Neural cell (in vitro differentiated cells): ENCODE measurements around the gene CCDC191. TPM values are rescaled to one million over a fixed set of nuclear protein-coding genes. Genes with fewer than 3 reads are reported as not detected.

ENCODE experiments used
- H2AFZ ChIP-seq: fragments of 200-600, 300-800 bp; sonication (generic), shearing (Covaris generic); 2 replicates; pipeline ENCODE4 v1.6.0; 2014; ENCODE audit warnings: low read depth, mild to moderate bottlenecking, antibody characterized with exemption, low read length, moderate library complexity
- H3F3A ChIP-seq: fragments of 200-600 bp; shearing (Covaris generic); 2 replicates; pipeline ENCODE4 v1.6.1; 2016; ENCODE audit warnings: mild to moderate bottlenecking, moderate library complexity, mixed read lengths, antibody characterized with exemption, low read length; ENCODE audit not compliant: insufficient read depth, poor library complexity, severe bottlenecking
- H3K27ac ChIP-seq: fragments of 200-600, 300-800 bp; sonication (generic), shearing (Covaris generic); 2 replicates; pipeline ENCODE4 v1.5.1; 2014; ENCODE audit warnings: mild to moderate bottlenecking, low read length, moderate library complexity
- H3K27me3 ChIP-seq: fragments of 300-800, 200-600 bp; sonication (generic), shearing (Covaris generic); 2 replicates; pipeline ENCODE4 v1.6.0; 2014; ENCODE audit warnings: mild to moderate bottlenecking, low read depth, low read length, moderate library complexity; ENCODE audit not compliant: insufficient read depth
- H3K36me3 ChIP-seq: fragments of 300-800, 200-600 bp; sonication (generic), shearing (Covaris generic); 2 replicates; pipeline ENCODE4 v1.5.1; 2014; ENCODE audit warnings: mild to moderate bottlenecking, antibody characterized with exemption, low read length, moderate library complexity; ENCODE audit not compliant: insufficient read depth
- H3K4me2 ChIP-seq: fragments of 300-800, 200-600 bp; sonication (generic), shearing (Covaris generic); 2 replicates; pipeline ENCODE4 v1.6.0; 2014; ENCODE audit warnings: mild to moderate bottlenecking, low read length
- H3K4me3 ChIP-seq: fragments of 300-800, 200-600 bp; sonication (generic), shearing (Covaris generic); 2 replicates; pipeline ENCODE4 v1.5.1; 2014; ENCODE audit warnings: mild to moderate bottlenecking, low read length, moderate library complexity
- H3K79me2 ChIP-seq: fragments of 200-600 bp; shearing (Covaris generic); replicated peaks from 2 replicates; pipeline ENCODE4 v1.6.0; 2014; ENCODE audit warnings: mild to moderate bottlenecking, low read length, moderate library complexity; ENCODE audit not compliant: insufficient read depth
- H3K9ac ChIP-seq: fragments of 300-800, 200-600 bp; sonication (generic), shearing (Covaris generic); 2 replicates; pipeline ENCODE4 v1.6.1; 2016; ENCODE audit warnings: mild to moderate bottlenecking, low read length, mixed read lengths
- H3K9me2 ChIP-seq: fragments of 200-600 bp; shearing (Covaris generic); 2 replicates; pipeline ENCODE4 v1.6.1; 2016; ENCODE audit warnings: mild to moderate bottlenecking, low read length, mixed read lengths; ENCODE audit not compliant: insufficient read depth
- H3K9me3 ChIP-seq: fragments of 200-600, 300-800 bp; sonication (generic), shearing (Covaris generic); 2 replicates; pipeline ENCODE4 v1.6.1; 2016; ENCODE audit warnings: mild to moderate bottlenecking, mixed run types, low read length, moderate library complexity, mixed read lengths
- H4K20me1 ChIP-seq: fragments of 200-600 bp; shearing (Covaris generic); 2 replicates; pipeline ENCODE4 v1.6.1; 2016; ENCODE audit warnings: mild to moderate bottlenecking, mixed run types; ENCODE audit not compliant: insufficient read depth
- EP300 ChIP-seq: fragments of 450-650 bp; conservative IDR thresholded peaks from 2 replicates; pipeline ENCODE4 v1.6.1; 2014; ENCODE audit warnings: antibody characterized with exemption, mild to moderate bottlenecking, moderate library complexity; ENCODE audit not compliant: poor library complexity, severe bottlenecking
- EZH2 ChIP-seq: fragments of 200-600, 300-800 bp; shearing (Covaris generic), sonication (generic); IDR thresholded peaks from 2 replicates; pipeline ENCODE4 v1.6.1; 2014; ENCODE audit warnings: antibody characterized with exemption, low read length, borderline replicate concordance, mild to moderate bottlenecking; ENCODE audit not compliant: insufficient read depth, poor library complexity, severe bottlenecking
- MXI1 ChIP-seq: fragments of 450-650 bp; conservative IDR thresholded peaks from 2 replicates; pipeline ENCODE4 v1.6.1; 2014; ENCODE audit warnings: antibody characterized with exemption, mild to moderate bottlenecking; ENCODE audit not compliant: poor library complexity, severe bottlenecking
- POLR2AphosphoS5 ChIP-seq: IDR thresholded peaks from 2 replicates; pipeline ENCODE4 v1.6.1; 2012
- RAD21 ChIP-seq: fragments of 450-650 bp; conservative IDR thresholded peaks from 2 replicates; pipeline ENCODE4 v1.6.1; 2014; ENCODE audit warnings: antibody characterized with exemption, mild to moderate bottlenecking, moderate library complexity
- SMC3 ChIP-seq: fragments of 450-650 bp; conservative IDR thresholded peaks from 2 replicates; pipeline ENCODE4 v1.6.1; 2014; ENCODE audit warnings: antibody characterized with exemption, mild to moderate bottlenecking, moderate library complexity; ENCODE audit not compliant: poor library complexity
- TAF1 ChIP-seq: IDR thresholded peaks from 2 replicates; pipeline ENCODE4 v1.6.1; 2012; ENCODE audit warnings: low read depth
- polyA plus RNA-seq: library from polyadenylated mRNA; depleted of rRNA; stranded (reverse); fragments of >200 nt; gene quantifications from 2 replicates; pipeline ENCODE4 v1.2.3, GENCODE V29; 2014
- TF ChIP-seq, protein P1 (sequence below): IDR thresholded peaks from 2 replicates; pipeline ENCODE4 v1.6.1; 2012; ENCODE audit warnings: borderline replicate concordance
- TF ChIP-seq, protein P2 (sequence below): fragments of 450-650 bp; IDR thresholded peaks from 2 replicates; pipeline ENCODE4 v1.5.1; 2014; ENCODE audit warnings: antibody characterized with exemption, mild to moderate bottlenecking, moderate library complexity; ENCODE audit not compliant: poor library complexity, severe bottlenecking

CCDC191 gene
- polyA plus RNA-seq, 1 donor from 2014 or later, result 14.9 TPM

DNA sequence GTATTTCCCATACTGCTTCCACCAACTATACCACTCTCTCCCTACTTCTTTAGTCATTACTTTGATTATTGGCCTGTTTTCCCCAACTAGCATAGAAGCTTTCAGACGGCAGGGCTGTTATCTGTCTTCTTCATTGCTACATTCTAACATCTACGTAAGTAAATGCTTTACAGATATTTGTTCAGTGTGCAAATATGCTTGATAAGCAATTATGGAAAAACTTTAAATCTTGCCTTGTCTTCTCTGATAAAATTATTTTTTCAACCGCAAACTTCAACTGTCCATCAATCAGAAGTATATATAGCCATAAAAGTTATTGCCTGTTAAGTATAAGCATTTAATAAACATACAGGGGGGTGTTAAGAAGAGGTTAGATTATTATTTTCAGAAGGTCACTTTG lies 72.8 kb downstream of the CCDC191 start:
- Histone ChIP-seq H3K9me2 (no peaks in the 10 kb centered on the region), H3K9ac (no peak overlapping the region), H3K79me2 (no peaks in the 10 kb centered on the region), H3K4me3 (no peak overlapping the region), H3K27me3 (no peaks in the 10 kb centered on the region), H4K20me1 (no peaks in the 10 kb centered on the region), H3K27ac (no peak overlapping the region), H3K36me3 (no peaks in the 10 kb centered on the region), H2AFZ (no peak overlapping the region), H3K9me3 (no peaks in the 10 kb centered on the region), H3K4me2 (no peak overlapping the region), H3F3A (no peaks in the 10 kb centered on the region)
- TF ChIP-seq SMC3 (no peak), TAF1 (no peak), POLR2AphosphoS5 (no peak), EZH2 (no peak), EP300 (no peak)

DNA sequence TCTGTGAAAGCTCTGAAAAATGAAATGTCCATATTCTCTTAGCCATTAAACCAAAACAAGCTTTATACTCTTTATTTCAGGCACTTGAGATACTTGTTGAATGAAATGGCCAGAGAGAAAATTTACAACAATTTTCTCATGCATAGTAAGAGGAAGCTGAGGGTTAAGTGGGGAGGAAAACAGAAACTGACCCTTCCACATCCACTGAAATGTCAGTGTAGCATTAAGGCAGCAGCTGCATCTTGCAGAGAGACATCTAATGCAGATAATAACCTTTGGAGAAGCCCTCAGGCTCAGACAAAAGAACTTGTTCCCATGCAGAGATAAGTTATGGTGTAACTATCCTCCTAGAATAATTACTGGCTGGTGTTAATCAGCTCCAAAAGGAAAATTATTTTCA lies 74.5 kb downstream of the CCDC191 start:
- Histone ChIP-seq H3K9me2 (no peaks in the 10 kb centered on the region), H3K9ac (no peak overlapping the region), H3K27me3 (no peaks in the 10 kb centered on the region), H2AFZ (no peak overlapping the region), H3K27ac (no peak overlapping the region), H3K79me2 (no peaks in the 10 kb centered on the region), H3F3A (no peaks in the 10 kb centered on the region), H3K9me3 (no peaks in the 10 kb centered on the region), H4K20me1 (no peaks in the 10 kb centered on the region), H3K4me2 (no peak overlapping the region), H3K36me3 (no peaks in the 10 kb centered on the region), H3K4me3 (no peak overlapping the region)
- TF ChIP-seq EZH2, result no peak

DNA sequence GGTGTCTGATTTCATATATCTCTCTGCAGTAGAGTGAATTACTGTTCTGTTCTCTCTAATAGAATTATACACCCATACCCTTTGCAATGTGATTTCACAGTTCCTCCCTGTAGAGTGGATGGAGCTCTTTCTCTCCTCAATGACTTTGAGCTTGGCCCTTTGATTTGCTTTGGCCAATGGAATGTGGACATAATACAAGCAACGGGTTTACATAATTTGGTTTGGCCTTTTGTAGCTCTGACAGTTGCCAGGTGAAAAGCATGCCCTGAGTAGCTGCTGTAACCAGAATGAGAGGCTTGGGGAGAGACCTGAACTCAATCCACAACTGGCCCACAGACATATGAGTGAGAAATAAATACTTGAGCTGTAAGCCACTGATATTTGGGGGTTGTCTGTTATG lies 76.4 kb downstream of the CCDC191 start:
- Histone ChIP-seq H2AFZ (no peak overlapping the region), H3K9ac (no peak overlapping the region), H3K4me2 (no peak overlapping the region), H3F3A (no peaks in the 10 kb centered on the region), H3K79me2 (no peaks in the 10 kb centered on the region), H3K27me3 (no peaks in the 10 kb centered on the region), H3K27ac (no peak overlapping the region), H3K36me3 (no peaks in the 10 kb centered on the region), H3K9me3 (no peaks in the 10 kb centered on the region), H3K4me3 (no peak overlapping the region), H3K9me2 (no peaks in the 10 kb centered on the region), H4K20me1 (no peaks in the 10 kb centered on the region)
- TF ChIP-seq, protein P1, sequence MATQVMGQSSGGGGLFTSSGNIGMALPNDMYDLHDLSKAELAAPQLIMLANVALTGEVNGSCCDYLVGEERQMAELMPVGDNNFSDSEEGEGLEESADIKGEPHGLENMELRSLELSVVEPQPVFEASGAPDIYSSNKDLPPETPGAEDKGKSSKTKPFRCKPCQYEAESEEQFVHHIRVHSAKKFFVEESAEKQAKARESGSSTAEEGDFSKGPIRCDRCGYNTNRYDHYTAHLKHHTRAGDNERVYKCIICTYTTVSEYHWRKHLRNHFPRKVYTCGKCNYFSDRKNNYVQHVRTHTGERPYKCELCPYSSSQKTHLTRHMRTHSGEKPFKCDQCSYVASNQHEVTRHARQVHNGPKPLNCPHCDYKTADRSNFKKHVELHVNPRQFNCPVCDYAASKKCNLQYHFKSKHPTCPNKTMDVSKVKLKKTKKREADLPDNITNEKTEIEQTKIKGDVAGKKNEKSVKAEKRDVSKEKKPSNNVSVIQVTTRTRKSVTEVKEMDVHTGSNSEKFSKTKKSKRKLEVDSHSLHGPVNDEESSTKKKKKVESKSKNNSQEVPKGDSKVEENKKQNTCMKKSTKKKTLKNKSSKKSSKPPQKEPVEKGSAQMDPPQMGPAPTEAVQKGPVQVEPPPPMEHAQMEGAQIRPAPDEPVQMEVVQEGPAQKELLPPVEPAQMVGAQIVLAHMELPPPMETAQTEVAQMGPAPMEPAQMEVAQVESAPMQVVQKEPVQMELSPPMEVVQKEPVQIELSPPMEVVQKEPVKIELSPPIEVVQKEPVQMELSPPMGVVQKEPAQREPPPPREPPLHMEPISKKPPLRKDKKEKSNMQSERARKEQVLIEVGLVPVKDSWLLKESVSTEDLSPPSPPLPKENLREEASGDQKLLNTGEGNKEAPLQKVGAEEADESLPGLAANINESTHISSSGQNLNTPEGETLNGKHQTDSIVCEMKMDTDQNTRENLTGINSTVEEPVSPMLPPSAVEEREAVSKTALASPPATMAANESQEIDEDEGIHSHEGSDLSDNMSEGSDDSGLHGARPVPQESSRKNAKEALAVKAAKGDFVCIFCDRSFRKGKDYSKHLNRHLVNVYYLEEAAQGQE, result no peak
- TF ChIP-seq RAD21, result no peak
- TF ChIP-seq EZH2, result no peak
- TF ChIP-seq EP300, result no peak
- TF ChIP-seq TAF1, result no peak
- TF ChIP-seq, protein P2, sequence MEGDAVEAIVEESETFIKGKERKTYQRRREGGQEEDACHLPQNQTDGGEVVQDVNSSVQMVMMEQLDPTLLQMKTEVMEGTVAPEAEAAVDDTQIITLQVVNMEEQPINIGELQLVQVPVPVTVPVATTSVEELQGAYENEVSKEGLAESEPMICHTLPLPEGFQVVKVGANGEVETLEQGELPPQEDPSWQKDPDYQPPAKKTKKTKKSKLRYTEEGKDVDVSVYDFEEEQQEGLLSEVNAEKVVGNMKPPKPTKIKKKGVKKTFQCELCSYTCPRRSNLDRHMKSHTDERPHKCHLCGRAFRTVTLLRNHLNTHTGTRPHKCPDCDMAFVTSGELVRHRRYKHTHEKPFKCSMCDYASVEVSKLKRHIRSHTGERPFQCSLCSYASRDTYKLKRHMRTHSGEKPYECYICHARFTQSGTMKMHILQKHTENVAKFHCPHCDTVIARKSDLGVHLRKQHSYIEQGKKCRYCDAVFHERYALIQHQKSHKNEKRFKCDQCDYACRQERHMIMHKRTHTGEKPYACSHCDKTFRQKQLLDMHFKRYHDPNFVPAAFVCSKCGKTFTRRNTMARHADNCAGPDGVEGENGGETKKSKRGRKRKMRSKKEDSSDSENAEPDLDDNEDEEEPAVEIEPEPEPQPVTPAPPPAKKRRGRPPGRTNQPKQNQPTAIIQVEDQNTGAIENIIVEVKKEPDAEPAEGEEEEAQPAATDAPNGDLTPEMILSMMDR, result no peak
- TF ChIP-seq SMC3, result no peak
- no peak for TF ChIP-seq MXI1
- TF ChIP-seq POLR2AphosphoS5, result no peak
